NCI-H2196 (cell line): Measurements from ENCODE around the gene CASR.

Source experiments
- DNase-seq: peaks from one replicate; lab custom pipeline; 2025; ENCODE audit not compliant: unreplicated experiment; lab: John Stamatoyannopoulos, UW

CASR gene

DNA sequence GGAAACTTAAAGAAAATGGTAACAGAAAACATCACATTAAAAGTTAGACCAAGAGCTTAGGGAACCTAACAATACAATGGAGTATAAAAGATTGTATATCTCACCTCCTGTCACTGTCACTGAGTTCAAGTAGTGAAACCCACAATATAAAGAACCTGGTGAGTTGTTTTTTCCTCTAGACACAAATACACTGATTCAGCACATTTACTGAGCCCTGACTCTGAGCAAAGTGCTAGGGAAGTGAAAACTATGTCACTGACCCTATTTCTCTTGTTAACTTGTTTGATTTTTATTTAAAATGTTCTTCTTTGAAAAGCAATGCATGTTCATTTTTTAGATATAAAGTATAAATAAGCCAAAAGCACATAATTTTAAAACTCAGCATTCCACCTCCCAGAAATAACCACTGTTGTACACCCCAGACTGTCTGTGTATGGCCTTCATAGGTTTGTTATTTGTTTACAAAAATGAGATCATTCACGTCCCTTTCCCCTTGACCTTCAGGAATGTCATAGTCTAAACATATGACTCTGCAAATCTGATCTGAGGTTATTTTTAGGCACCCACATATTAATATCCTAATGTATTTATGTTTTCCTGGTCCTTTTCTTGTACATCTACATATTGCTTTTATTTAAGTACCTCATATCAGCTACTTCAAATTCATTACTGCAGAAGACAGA, 72.4 kb downstream of the CASR start:
- DNase-seq: no peak

DNA sequence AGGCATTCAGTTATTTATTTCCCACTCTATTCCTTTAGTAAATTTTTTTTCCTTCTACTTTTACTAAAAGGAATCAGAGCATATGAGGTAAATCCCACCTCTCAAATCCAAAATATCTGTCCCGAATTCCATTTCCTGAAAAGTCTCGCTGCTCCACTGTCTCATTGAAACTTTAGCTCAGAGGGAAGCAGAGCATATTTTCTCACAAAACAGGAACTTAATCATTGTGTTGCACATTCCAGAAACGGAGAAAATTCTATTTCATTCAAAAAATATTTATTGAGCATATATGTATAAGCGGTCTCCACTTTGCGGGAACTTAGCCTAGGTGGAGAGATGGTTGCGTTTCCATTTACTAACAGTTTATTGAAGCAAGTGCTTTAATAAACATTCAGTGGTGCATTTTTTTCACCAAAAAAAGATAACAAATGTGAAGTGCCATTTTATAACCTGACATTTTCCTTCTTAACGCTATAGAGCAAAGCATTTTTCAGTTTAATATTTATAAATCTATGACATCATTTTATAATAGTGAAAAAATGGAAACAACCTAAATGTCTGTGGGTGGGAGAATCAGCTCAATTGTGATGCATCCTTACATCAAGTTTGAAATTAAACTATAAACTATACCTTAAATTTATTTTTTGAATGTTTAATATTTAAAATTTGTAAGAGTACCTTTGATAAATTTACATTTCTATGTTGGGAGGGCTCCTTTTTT, 74.3 kb downstream of the CASR start:
- DNase-seq: no peak

DNA sequence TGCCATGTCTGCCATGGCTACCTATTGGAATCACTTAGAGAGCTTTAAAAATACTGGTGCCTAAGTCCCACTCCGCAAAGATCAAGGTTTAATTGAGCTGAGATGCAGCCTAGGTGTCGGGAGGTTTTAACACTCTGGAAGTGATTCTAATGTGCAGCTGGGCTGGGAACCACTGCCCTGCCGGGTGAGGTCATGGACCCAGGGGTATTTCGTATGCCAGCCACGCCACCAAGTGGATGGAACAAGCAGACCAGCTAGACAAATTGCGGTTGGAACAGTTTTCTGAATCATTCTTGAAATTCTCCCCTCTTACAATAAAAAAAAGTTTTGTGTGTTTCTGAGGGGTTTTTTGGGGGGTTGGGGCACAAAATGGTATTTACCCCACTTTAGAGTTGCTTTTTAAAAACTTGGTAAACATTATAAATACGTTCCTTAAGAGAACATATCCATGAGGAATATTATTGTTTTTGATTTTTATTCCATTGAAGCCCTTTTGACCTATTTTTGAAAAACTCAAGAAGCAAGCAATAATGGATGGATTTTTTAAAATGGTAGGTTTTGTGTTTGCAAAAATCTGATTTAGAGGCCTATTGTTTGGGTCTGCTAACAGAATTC, 75.4 kb downstream of the CASR start:
- peak; percentile 82 for DNase-seq

- no peak for DNase-seq
Observed at GRCh38 chr3:122260206-122260605, 76.7 kb downstream of the CASR start.

- no peak for DNase-seq
Observed at GRCh38 chr3:122263058-122263457, 79.6 kb downstream of the CASR start.

DNA sequence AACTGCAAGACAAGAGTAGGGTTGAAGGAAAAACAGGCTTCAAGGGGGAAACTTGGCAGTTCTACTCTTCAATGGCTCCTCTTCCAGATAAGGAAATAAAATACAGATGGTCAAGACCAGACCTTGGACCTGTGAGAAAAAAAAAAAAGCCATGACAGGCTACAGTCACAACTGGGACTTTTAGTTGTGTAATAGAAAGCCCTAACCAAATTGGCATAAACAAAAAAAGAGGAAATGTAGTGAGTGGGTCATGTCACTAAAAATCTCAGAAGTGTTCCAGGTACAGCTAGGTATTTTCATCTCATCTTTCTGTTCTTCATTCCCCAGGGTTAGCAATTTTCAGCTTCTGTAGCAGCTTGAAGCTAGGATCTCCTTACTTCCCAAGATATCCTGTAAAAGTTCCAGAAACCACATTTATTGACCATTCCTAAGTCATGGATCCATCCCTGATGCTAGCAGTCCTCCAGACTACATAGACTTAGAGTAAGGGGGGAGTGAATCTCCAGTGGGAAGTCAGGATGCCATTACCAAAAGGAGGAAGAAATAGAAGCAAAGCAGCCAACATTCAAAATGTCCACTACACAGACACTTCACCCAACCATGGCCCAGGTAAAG, 80.6 kb downstream of the CASR start:
- DNase-seq: no peak

GRCh38 chr3:122265957-122266356, 82.5 kb downstream of the CASR start:
- no peak for DNase-seq

- DNase-seq: no peak
Observed at GRCh38 chr3:122268257-122269024, 85.0 kb downstream of the CASR start.

- no peak for DNase-seq
Observed at GRCh38 chr3:122269045-122269444, 85.6 kb downstream of the CASR start.

- no peak for DNase-seq
Observed at GRCh38 chr3:122271246-122271898, 87.9 kb downstream of the CASR start.

DNA sequence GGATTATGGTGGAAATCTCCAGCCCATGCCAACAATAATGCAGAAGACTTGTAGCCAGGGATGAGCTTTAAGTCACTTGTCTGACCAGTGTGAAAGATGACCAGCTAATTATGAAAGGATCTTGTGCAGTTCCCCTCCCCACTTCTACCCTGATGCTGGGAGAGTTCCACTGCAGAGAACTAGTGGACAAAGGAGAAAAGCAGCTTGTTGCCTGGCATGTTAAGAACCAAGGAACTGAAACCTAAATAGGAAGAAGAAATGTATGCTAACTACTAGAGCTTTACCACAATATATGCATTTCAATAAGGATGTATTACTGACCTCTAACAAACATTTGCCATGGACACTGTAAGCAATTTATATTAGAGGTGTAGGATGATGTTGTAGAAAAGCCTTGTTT, 89.4 kb downstream of the CASR start:
- DNase-seq: no peak

DNA sequence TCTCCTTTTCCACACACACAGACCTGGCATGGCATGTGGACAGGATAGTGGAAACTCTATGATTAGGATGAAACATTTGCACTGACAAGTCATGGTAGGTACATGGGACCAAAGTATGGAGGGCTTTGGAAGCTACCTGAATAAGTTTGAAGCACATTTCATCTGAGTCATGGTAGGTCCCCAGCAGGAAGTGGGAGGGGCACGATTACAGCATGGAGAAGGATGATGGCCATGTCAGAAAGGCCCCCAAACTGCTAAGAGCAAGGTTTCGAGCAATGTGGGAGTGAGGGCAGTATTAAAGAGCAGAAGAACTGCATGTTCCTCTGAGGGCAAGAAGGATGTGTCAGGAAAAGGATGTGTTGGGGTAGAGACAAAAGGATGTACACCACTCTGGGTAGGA, 90.0 kb downstream of the CASR start:
- DNase-seq: no peak

- DNase-seq: no peak
Observed at GRCh38 chr3:122281891-122282290, 98.4 kb downstream of the CASR start.

DNA sequence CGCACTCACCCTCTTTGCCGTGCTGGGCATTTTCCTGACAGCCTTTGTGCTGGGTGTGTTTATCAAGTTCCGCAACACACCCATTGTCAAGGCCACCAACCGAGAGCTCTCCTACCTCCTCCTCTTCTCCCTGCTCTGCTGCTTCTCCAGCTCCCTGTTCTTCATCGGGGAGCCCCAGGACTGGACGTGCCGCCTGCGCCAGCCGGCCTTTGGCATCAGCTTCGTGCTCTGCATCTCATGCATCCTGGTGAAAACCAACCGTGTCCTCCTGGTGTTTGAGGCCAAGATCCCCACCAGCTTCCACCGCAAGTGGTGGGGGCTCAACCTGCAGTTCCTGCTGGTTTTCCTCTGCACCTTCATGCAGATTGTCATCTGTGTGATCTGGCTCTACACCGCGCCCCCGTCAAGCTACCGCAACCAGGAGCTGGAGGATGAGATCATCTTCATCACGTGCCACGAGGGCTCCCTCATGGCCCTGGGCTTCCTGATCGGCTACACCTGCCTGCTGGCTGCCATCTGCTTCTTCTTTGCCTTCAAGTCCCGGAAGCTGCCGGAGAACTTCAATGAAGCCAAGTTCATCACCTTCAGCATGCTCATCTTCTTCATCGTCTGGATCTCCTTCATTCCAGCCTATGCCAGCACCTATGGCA, 100.5 kb downstream of the CASR start:
- no peak for DNase-seq

DNA sequence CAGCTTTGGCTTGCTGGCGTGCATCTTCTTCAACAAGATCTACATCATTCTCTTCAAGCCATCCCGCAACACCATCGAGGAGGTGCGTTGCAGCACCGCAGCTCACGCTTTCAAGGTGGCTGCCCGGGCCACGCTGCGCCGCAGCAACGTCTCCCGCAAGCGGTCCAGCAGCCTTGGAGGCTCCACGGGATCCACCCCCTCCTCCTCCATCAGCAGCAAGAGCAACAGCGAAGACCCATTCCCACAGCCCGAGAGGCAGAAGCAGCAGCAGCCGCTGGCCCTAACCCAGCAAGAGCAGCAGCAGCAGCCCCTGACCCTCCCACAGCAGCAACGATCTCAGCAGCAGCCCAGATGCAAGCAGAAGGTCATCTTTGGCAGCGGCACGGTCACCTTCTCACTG, 101.0 kb downstream of the CASR start:
- DNase-seq: no peak

DNA sequence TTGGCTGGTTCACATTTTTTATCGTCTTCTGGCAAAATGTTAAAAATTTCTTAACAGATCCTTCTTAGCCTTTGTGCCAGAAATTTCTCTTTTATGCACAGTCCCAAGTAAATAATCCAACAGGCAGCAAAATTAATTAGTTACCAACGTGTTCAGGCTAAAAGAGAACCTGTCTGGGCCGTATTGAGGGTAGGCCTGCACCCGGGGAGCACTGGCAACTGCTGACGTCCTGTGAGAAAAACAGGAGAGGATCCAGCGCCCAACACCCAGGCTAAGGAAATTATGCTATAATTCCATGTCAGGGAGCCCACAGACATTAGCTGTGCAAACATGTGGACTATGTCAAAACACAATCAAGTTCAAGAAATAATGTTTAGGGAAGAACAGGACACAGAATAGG, 110.9 kb downstream of the CASR start:
- no peak for DNase-seq

DNA sequence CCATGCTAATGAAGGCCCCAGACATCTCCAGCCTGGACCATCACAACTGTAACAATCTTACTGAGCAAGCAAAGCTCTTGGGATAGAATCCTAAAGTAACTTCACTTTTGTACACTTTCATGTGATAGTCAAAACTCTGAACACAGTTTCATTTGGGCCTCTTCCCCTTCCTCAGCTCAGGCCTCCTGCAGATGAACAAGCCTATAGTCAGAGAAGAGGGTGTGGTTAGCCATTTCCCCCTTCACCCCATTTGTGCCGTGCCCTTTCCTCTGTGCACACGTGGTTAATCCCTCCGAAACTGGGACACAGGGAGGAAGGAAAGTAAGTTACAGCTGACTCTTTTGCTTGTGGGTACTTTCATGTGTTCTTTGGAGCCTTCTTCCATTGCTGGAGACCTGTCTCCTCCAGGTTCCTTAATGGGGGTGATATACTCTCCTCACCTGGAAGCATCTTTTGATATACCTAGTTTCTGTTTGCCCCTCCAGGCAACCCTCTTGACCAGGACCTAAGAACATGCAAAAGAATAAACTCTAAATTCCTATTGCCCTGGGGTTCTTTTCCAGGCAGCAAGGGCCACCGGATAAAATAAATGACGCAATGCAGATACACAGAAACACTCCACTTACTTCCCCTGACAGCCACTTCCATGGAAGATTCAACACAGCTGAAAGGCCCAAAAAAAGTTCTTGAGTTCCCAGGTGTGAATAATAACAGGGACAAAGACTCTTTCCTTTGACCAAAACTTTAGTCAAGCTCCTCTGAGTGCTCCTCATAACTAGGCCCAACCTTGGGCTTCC, 112.0 kb downstream of the CASR start:
- no peak for DNase-seq

DNA sequence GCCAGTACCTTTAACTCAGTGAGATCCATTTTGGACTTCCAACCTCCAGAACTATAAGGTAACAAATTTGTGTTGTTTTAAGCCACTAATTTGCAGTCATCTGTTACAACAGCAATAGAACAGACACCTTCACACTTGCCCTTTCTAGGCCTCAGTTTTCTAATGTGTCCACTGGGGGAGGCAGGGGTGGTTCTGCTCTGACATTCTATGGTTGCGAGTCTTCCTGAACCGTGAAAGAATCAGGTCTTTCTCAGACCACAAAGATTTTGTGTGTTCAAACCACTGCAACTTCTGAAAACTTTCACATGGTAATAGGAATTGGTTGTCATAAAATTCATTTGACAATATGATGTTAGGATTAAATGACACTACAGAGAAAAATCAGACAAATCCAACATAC, 114.8 kb downstream of the CASR start:
- no peak for DNase-seq

DNA sequence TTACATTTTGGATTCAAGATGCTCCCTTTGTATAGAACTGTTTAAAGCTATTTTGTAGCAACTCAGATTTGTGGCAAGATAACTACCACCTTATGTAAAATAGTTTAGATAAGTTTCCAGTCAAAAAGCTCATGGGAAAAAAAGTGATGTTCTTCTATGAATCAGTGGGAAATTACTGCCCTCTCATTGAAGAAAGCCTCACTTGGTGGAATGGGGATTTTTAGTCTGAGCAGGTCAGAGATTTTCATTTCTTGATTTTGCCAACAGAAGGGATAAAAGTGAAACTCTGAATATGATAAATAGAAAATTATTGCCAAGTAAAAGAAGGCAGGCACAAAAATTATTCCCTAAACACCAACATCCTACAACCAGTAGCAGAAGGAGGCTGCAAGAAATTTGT, 115.7 kb downstream of the CASR start:
- DNase-seq: no peak
